NB4 (cell line): Measurements from ENCODE around the gene INAVA.

Source experiments
- MYC ChIP-seq: IDR thresholded peaks from 2 replicates; pipeline ENCODE4 v1.6.1; 2011; ENCODE audit warnings: low read depth, low read length
- POLR2A ChIP-seq: IDR thresholded peaks from 2 replicates; pipeline ENCODE4 v1.6.1; 2011; ENCODE audit warnings: mild to moderate bottlenecking; ENCODE audit not compliant: insufficient read length; ENCODE audit errors: extremely low read depth
- TF ChIP-seq, protein P1 (sequence below): IDR thresholded peaks from one replicate; pipeline ENCODE4 v1.5.1; 2012; ENCODE audit warnings: low read depth, low read length
- TF ChIP-seq, protein P2 (sequence below): IDR thresholded peaks from 2 replicates; pipeline ENCODE4 v1.6.1; 2011; ENCODE audit warnings: low read depth, low read length

DNA sequence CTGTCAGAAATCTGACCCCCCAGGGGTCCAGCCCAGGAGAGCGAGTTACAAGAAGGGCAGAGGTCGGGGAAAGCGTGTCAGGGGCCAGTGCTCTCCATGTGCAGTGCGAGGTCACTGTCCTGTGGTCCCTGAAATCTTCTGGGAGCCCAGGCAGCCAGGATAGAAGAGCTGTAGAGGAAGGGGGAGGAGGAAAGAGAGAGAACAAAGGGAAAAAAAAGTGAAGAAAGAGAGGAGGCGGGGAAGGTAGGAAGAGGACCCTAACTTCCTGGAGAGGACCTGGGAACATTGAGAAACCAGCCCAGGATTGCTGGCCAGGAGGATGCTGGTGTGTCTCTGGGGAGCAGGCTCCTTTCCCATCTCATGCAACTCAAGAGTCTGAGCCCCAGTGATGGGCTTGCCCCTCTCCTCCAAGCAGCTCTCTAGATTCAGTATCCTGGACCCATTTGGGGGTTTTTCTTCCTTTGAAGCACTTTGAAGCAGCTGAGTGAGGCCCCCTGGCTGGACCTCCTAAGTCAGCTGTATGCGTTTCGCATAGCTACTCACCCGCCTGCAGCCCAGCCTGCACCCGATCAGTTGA, 6.8 kb upstream of the INAVA start:
- TF ChIP-seq POLR2A (no peak), MYC (no peak)
- TF ChIP-seq, protein P1, sequence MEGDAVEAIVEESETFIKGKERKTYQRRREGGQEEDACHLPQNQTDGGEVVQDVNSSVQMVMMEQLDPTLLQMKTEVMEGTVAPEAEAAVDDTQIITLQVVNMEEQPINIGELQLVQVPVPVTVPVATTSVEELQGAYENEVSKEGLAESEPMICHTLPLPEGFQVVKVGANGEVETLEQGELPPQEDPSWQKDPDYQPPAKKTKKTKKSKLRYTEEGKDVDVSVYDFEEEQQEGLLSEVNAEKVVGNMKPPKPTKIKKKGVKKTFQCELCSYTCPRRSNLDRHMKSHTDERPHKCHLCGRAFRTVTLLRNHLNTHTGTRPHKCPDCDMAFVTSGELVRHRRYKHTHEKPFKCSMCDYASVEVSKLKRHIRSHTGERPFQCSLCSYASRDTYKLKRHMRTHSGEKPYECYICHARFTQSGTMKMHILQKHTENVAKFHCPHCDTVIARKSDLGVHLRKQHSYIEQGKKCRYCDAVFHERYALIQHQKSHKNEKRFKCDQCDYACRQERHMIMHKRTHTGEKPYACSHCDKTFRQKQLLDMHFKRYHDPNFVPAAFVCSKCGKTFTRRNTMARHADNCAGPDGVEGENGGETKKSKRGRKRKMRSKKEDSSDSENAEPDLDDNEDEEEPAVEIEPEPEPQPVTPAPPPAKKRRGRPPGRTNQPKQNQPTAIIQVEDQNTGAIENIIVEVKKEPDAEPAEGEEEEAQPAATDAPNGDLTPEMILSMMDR: no peak
- TF ChIP-seq, protein P2, sequence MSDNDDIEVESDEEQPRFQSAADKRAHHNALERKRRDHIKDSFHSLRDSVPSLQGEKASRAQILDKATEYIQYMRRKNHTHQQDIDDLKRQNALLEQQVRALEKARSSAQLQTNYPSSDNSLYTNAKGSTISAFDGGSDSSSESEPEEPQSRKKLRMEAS: no peak
